Esophagus mucosa (tissue), 1 donor: ENCODE measurements around the gene PLEKHM3. TPM values are rescaled to one million over a fixed set of nuclear protein-coding genes. Genes with fewer than 3 reads are reported as not detected.

Experiments
- ATAC-seq: fragments of 200-7000 bp; cut with Tn5 transposase; one replicate; pipeline ENCODE4 v1.9.1; 2020
- total RNA-seq: library from RNA; stranded (reverse); gene quantifications from one replicate; pipeline ENCODE4 v1.2.4, GENCODE V29; 2023
- donor health status: DM: yes; HTN: yes; CAD: no.

Gene PLEKHM3
- total RNA-seq, 1 donor from 2014 or later: 4.7 TPM

- ATAC-seq: no peak
Observed at GRCh38 chr2:207944334-207944733, 81.0 kb downstream of the PLEKHM3 start.

GRCh38 chr2:207939342-207940108 lies 85.8 kb downstream of the PLEKHM3 start:
- peak; percentile 98 for ATAC-seq

GRCh38 chr2:207938886-207939285 lies 86.4 kb downstream of the PLEKHM3 start:
- no peak for ATAC-seq

- no peak for ATAC-seq
Observed at GRCh38 chr2:207938415-207938814, 86.9 kb downstream of the PLEKHM3 start.

GRCh38 chr2:207937823-207938222 lies 87.5 kb downstream of the PLEKHM3 start:
- ATAC-seq: no peak

- no peak for ATAC-seq
Observed at GRCh38 chr2:207937253-207937652, 88.1 kb downstream of the PLEKHM3 start.

- ATAC-seq: no peak
Observed at GRCh38 chr2:207936380-207936779, 88.9 kb downstream of the PLEKHM3 start.

GRCh38 chr2:207935991-207936370 lies 89.3 kb downstream of the PLEKHM3 start:
- no peak for ATAC-seq

- no peak for ATAC-seq
Observed at GRCh38 chr2:207935121-207935990, 90.0 kb downstream of the PLEKHM3 start.

- ATAC-seq: no peak
Observed at GRCh38 chr2:207934720-207935119, 90.6 kb downstream of the PLEKHM3 start.

GRCh38 chr2:207933396-207934065 lies 91.8 kb downstream of the PLEKHM3 start:
- no peak for ATAC-seq

- ATAC-seq: no peak
Observed at GRCh38 chr2:207932106-207932505, 93.2 kb downstream of the PLEKHM3 start.

GRCh38 chr2:207930747-207931146 lies 94.6 kb downstream of the PLEKHM3 start:
- peak; percentile 35 for ATAC-seq

GRCh38 chr2:207929923-207930322 lies 95.4 kb downstream of the PLEKHM3 start:
- no peak for ATAC-seq

- peak; percentile 56 for ATAC-seq
Observed at GRCh38 chr2:207928079-207928478, 97.2 kb downstream of the PLEKHM3 start.

GRCh38 chr2:207926989-207927300 lies 98.4 kb downstream of the PLEKHM3 start:
- ATAC-seq: no peak

GRCh38 chr2:207926133-207926988 lies 99.0 kb downstream of the PLEKHM3 start:
- peak; percentile 56 for ATAC-seq

- ATAC-seq: no peak
Observed at GRCh38 chr2:207925601-207926000, 99.7 kb downstream of the PLEKHM3 start.

- ATAC-seq: no peak
Observed at GRCh38 chr2:207921606-207922005, 103.7 kb downstream of the PLEKHM3 start.

GRCh38 chr2:207920721-207921120 lies 104.6 kb downstream of the PLEKHM3 start:
- no peak for ATAC-seq

- no peak for ATAC-seq
Observed at GRCh38 chr2:207920321-207920720, 105.0 kb downstream of the PLEKHM3 start.

- no peak for ATAC-seq
Observed at GRCh38 chr2:207919164-207919919, 106.0 kb downstream of the PLEKHM3 start.
